Hematopoietic multipotent progenitor cell treated with erythropoietin and hydrocortisone succinate and interleukin-3 and kit ligand, for 15 days (in vitro differentiated cells): Measurements from ENCODE around the gene CDH10.

Experiments
- DNase-seq: peaks from one replicate; pipeline ENCODE4 v3.0.0-alpha.2; 2015; ENCODE audit warnings: low spot score

CDH10 gene

DNA sequence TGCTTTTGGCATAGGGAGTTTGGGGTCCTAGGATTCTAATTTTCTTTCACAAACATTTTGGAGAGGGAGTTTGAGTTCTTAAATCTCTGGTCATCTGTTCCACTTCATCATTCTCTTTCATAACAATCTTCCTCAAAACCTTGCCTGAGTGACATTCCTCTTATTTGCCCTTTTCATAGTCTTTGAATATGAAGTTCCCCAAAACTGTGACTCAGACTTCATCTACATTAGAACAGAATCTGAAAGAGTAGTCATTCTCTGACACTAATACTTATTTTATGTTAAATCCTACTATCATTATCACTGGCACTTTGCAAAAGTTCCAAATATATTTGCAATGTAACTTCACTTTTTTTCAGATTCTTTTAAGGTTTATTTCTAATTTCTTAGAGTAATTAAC lies 163.8 kb downstream of the CDH10 start:
- no peak for DNase-seq

DNA sequence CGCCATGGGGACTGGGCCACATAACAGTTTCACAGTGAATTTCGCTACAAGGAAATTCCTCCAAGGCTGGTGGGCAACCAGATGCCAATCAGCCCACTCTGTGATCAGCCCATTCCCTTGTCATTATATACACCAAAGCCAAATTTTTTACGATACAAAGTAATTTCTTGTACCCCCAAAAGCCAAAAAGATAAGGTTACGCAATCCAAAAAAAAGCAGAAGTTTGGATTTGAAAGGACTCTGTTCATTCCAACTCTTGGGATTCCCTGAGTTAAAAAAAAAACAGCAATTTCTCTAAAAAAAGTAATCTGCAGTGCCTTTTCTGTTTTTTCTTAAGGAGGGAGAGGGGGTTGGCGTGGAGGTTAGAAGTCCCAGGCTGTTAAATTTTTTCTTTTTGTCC lies 166.8 kb downstream of the CDH10 start:
- DNase-seq, result no peak

DNA sequence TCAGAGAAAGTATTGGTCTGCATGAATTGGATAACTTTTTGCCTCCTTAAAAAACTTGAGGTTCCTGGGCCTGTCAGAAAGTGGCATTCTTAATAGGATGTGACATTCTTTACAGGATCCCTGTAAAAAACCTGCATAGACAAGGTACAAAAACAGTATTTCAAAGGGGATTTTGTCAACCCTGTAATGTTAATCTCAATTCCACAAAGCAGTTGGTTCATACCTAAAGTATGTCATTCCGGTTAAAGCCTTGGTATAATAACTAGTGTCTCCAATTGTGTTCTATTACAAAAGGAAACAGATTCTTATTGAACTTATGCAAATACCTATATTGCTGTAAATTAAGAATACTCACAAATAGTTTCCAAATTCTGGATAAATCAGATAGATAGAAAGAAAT lies 169.7 kb downstream of the CDH10 start:
- DNase-seq, result no peak

DNA sequence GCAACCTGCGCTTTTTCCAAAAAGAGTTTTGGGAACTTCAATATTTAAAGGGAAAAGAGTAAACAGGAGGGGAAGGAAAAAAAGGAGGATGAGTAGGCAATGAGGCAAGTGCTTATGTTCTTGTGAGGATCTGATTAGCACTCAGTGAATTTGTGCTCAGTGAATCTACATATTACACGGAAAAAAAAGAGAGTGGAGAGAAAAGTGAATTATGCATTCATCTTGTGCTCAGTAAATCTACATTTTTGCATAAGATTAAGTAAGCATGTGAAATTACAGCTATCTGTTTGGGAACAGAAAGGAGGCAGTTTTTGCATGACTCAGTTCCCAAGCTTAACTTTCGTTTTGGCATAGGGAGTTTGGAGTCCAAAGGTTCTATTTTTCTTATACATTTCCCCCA lies 170.1 kb downstream of the CDH10 start:
- no peak for DNase-seq

DNA sequence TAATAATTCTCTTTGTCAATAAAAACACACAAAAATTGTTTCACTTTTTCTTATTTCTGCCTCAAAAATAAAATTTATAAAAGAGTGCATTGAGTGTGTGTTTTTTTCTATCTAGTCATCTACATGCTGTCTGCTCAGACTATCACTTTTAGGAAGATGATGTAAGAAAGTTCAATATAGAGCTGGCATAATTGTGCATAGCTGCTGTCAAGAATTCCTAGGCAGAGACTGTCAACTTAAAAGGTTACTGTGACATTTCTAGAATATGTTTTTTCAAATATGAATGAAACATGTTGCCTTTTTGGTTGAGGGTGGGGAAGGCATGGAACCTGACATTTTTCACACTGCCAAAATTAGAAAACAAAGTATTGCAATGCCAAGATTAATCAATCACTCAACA lies 172.3 kb downstream of the CDH10 start:
- no peak for DNase-seq

DNA sequence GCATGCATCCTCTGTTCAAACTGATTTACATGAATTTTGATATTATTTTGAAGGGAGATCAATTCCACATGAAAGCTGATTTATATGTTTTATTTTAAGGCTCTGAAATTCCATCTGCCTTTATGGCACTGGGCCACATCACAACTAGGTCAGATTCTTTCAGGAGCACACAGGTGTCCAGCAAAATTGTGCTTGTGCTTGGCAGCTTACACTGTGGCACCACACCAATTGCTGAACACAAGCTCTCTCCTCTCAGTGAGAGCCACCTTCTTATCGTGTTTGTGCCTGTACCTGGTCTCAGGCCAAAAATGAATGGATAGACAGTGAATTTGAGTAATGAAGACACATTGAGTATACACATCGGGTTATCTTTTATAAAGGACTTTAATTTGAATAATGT lies 200.4 kb downstream of the CDH10 start:
- no peak for DNase-seq

DNA sequence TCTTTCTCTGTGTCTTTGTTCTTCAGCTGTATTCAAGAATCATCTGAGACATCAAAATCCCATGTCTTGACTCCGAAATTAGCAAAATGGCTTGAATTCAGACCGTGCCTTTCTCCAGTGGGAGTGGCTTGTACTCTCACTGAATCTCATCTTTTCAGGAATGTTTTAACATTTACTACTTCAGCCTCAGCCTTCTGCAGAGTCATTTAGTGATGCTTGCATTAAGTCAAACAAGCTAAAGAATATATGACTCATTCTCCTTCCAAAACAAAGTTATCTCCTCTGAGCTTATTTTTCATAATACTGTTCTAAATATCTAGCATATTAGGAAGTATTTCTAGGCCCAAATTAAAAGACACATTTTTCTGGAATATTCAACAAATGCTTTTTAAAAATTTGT lies 205.3 kb downstream of the CDH10 start:
- DNase-seq, result no peak
